ENCODE measurements around the gene MAP4K5.

- TF ChIP-seq EZH2 (IDR thresholded peaks at IDR 0.05; ENCODE audit: borderline replicate concordance, low read length) = no peak
- no peak for TF ChIP-seq CTCF (conservative IDR thresholded peaks at IDR 0.05 in 1 of 2, IDR thresholded peaks at IDR 0.05 in 1 of 2; ENCODE audit: extremely low read depth in 1 of 2, insufficient read depth in 1 of 2, low read depth in 1 of 2, low read length in 2 of 2)
Measured at GRCh38 chr14:50477760-50478159, 54.6 kb downstream of the MAP4K5 start.
